GM12878 (cell line): ENCODE measurements around the gene NLN. TPM values are rescaled to one million over a fixed set of nuclear protein-coding genes. Genes with fewer than 3 reads are reported as not detected.
A peak's percentile ranks its signal among the peaks of the same experiment; 100 is the strongest.

ENCODE experiments used
- ATAC-seq: fragments of 200-7000 bp; cut with Tn5 transposase; 3 replicates; pipeline ENCODE4 v1.9.1; 2020; ENCODE audit warnings: mild to moderate bottlenecking, moderate library complexity
- BruUV-seq: library from RNA; stranded (reverse); fragments of 400-500 nt; replicated peaks from 2 replicates; lab custom pipeline; 2021; lab: Mats Ljungman, UMichigan
- CTCF ChIA-PET: fragments of 300-600 bp; sonication (Branson Sonifier 250); formaldehyde crosslinking; extraction: SDS; loops from one replicate; lab custom pipeline; 2021; ENCODE audit warnings: inconsistent platforms; lab: Yijun Ruan, JAX
- POLR2A ChIA-PET: fragments of 350-600 bp; formaldehyde crosslinking; extraction: SDS; loops from one replicate; lab custom pipeline; 2021; ENCODE audit warnings: inconsistent platforms; lab: Charles Lee
- RAD21 ChIA-PET: fragments of 300-600 bp; sonication (Branson Sonifier 250); formaldehyde crosslinking; loops from one replicate; lab custom pipeline; 2023; ENCODE audit warnings: antibody characterized with exemption; ENCODE audit not compliant: unreplicated experiment; lab: Charles Lee
- SMC1A ChIA-PET: fragments of 300-600 bp; sonication (Branson Sonifier 250); formaldehyde crosslinking; loops from one replicate; lab custom pipeline; 2023; ENCODE audit not compliant: unreplicated experiment, uncharacterized antibody; lab: Charles Lee
- DNase-seq: peaks from one replicate; pipeline ENCODE4 v3.0.0-alpha.2; 2011; ENCODE audit warnings: low read depth, low spot score
- FAIRE-seq: peaks from 3 replicates; lab custom pipeline; 2011; peaks lifted over from hg19 to GRCh38; lab: Jason Lieb, UNC
- H2AFZ ChIP-seq: 2 replicates; pipeline ENCODE4 v1.6.0; 2011; ENCODE audit warnings: low read depth, low read length, control low read depth; ENCODE audit not compliant: control insufficient read depth
- H3K27ac ChIP-seq: 2 replicates; pipeline ENCODE4 v1.5.1; 2011; ENCODE audit warnings: control low read depth; ENCODE audit not compliant: control insufficient read depth, insufficient read depth
- H3K27me3 ChIP-seq, 2 experiments: replicated peaks in 1 of 2; 2 replicates each; pipeline versions ENCODE4 v1.6.0 to v1.6.1; 2011; ENCODE audit warnings: low read length in 1 of 2; ENCODE audit not compliant: control insufficient read depth in 2 of 2, insufficient read depth in 2 of 2
- H3K36me3 ChIP-seq, 2 experiments: 2 replicates each; pipeline ENCODE4 v1.5.1; 2011; ENCODE audit warnings: low read length in 1 of 2; ENCODE audit not compliant: control insufficient read depth in 2 of 2, insufficient read depth in 2 of 2
- H3K4me1 ChIP-seq: 2 replicates; pipeline ENCODE4 v1.6.1; 2011; ENCODE audit warnings: mild to moderate bottlenecking, low read length, moderate library complexity, mixed read lengths; ENCODE audit not compliant: control insufficient read depth, insufficient read depth
- H3K4me2 ChIP-seq: 2 replicates; pipeline ENCODE4 v1.6.0; 2011; ENCODE audit warnings: control low read depth; ENCODE audit not compliant: control insufficient read depth, insufficient read depth
- H3K4me3 ChIP-seq: fragments of 200-600 bp; sonication (generic); 2 replicates; pipeline ENCODE4 v1.5.1; 2016
- H3K79me2 ChIP-seq: 2 replicates; pipeline ENCODE4 v1.6.0; 2011; ENCODE audit warnings: low read length; ENCODE audit not compliant: control insufficient read depth, insufficient read depth
- H3K9ac ChIP-seq: 2 replicates; pipeline ENCODE4 v1.8.0; 2011; ENCODE audit warnings: low read length, control low read depth, mixed read lengths; ENCODE audit not compliant: control insufficient read depth, insufficient read depth
- H3K9me3 ChIP-seq: replicated peaks from 3 replicates; pipeline ENCODE4 v1.5.1; 2011; ENCODE audit warnings: mild to moderate bottlenecking, low read length; ENCODE audit not compliant: control insufficient read depth, insufficient read depth
- H4K20me1 ChIP-seq: 2 replicates; pipeline ENCODE4 v1.6.0; 2011; ENCODE audit not compliant: control insufficient read depth, insufficient read depth
- BCL11A ChIP-seq: IDR thresholded peaks from 2 replicates; pipeline ENCODE4 v1.6.1; 2011; ENCODE audit warnings: low read depth, low read length
- BRCA1 ChIP-seq: IDR thresholded peaks from 2 replicates; pipeline ENCODE4 v1.6.1; 2011; ENCODE audit warnings: low read depth, low read length, improper control_type of control experiment
- CBFB ChIP-seq: IDR thresholded peaks from 2 replicates; pipeline ENCODE4 v1.6.1; 2016; ENCODE audit warnings: antibody characterized with exemption, low read depth
- CEBPB ChIP-seq, 2 experiments: fragments of 150-350 bp in 1 of 2; IDR thresholded peaks; 2 replicates each; pipeline ENCODE4 v1.6.1; 2012 to 2014; ENCODE audit warnings: low read depth in 2 of 2, low read length in 2 of 2, borderline replicate concordance in 1 of 2, inconsistent platforms in 1 of 2
- CUX1 ChIP-seq: IDR thresholded peaks from 2 replicates; pipeline ENCODE4 v1.6.1; 2012; ENCODE audit warnings: improper control_type of control experiment, low read depth, low read length; ENCODE audit not compliant: insufficient replicate concordance
- DPF2 ChIP-seq: fragments of 450-650 bp; IDR thresholded peaks from 2 replicates; pipeline ENCODE4 v1.6.1; 2017; ENCODE audit warnings: mild to moderate bottlenecking
- EZH2 ChIP-seq: IDR thresholded peaks from 2 replicates; pipeline ENCODE4 v1.6.1; 2012; ENCODE audit warnings: low read depth, mild to moderate bottlenecking, control low read depth, inconsistent platforms, low read length, borderline replicate concordance; ENCODE audit not compliant: control insufficient read depth
- KDM1A ChIP-seq: fragments of 200-600 bp; sonication (generic); IDR thresholded peaks from 2 replicates; pipeline ENCODE4 v1.6.1; 2016; ENCODE audit warnings: borderline replicate concordance
- MEF2A ChIP-seq: IDR thresholded peaks from 2 replicates; pipeline ENCODE4 v1.6.1; 2011; ENCODE audit warnings: low read depth, mild to moderate bottlenecking, low read length, moderate library complexity; ENCODE audit not compliant: insufficient read depth
- NFIC ChIP-seq: IDR thresholded peaks from 2 replicates; pipeline ENCODE4 v1.6.1; 2012; ENCODE audit warnings: low read depth, mild to moderate bottlenecking, inconsistent platforms, low read length, moderate library complexity
- POLR2AphosphoS5 ChIP-seq: IDR thresholded peaks from 2 replicates; pipeline ENCODE4 v1.6.1; 2011; ENCODE audit warnings: mild to moderate bottlenecking, low read length, inconsistent platforms
- POU2F2 ChIP-seq: IDR thresholded peaks from 3 replicates; pipeline ENCODE4 v1.6.1; 2011; ENCODE audit warnings: low read depth, mild to moderate bottlenecking, low read length, borderline replicate concordance
- PRDM15 ChIP-seq: fragments of 450-650 bp; formaldehyde crosslinking; IDR thresholded peaks from 2 replicates; pipeline ENCODE4 v1.4.0; 2020; ENCODE audit warnings: mild to moderate bottlenecking, moderate library complexity
- SIX5 ChIP-seq: IDR thresholded peaks from 2 replicates; pipeline ENCODE4 v1.6.1; 2011; ENCODE audit warnings: mild to moderate bottlenecking, low read depth, low read length, moderate library complexity; ENCODE audit not compliant: severe bottlenecking
- SMAD5 ChIP-seq: IDR thresholded peaks from 2 replicates; pipeline ENCODE4 v1.6.1; 2016; ENCODE audit warnings: antibody characterized with exemption, low read depth
- TAF1 ChIP-seq: IDR thresholded peaks from 2 replicates; pipeline ENCODE4 v1.6.1; 2011; ENCODE audit warnings: mild to moderate bottlenecking, low read depth, low read length, borderline replicate concordance
- YY1 ChIP-seq: IDR thresholded peaks from 2 replicates; pipeline ENCODE4 v1.6.1; 2011; ENCODE audit warnings: low read depth, mild to moderate bottlenecking, low read length
- ZNF207 ChIP-seq: fragments of 450-650 bp; IDR thresholded peaks from 2 replicates; pipeline ENCODE4 v1.6.1; 2014; ENCODE audit warnings: antibody characterized with exemption, mild to moderate bottlenecking, borderline replicate concordance
- WGBS: methylation state at CpG from one replicate; pipeline ENCODE4 v1.1.6; 2016; ENCODE audit warnings: low lambda C conversion rate; ENCODE audit not compliant: insufficient replicate concordance, insufficient coverage; ENCODE audit errors: missing lambda C conversion rate; 5-methylcytosine and 5-hydroxymethylcytosine counted together
- in situ Hi-C: fragments of 300-500 bp; cut with MboI; formaldehyde crosslinking; loops from 9 replicates; pipeline ENCODE4 v1.14.3; 2018; ENCODE audit warnings: mixed read lengths
- intact Hi-C: fragments of 100-400 bp; cut with micrococcal nuclease; formaldehyde crosslinking; loops from one replicate; pipeline ENCODE4 v1.14.2; 2022; ENCODE audit not compliant: unreplicated experiment
- polyA plus RNA-seq, 11 experiments: library from polyadenylated mRNA; depleted of rRNA in 4 of 11; unstranded in 6 of 11; stranded (reverse) in 5 of 11; fragments of >200 nt; fragmentation: Nextera tagmentation in 4 of 11; fragmentation: Illumina TruSeq in 1 of 11; extraction: Ambion mirVana in 4 of 11; extraction: Trizol in 1 of 11; gene quantifications; 1 replicate in 1 of 11; 2 replicates in 10 of 11; pipeline versions ENCODE4 v1.2.1 to v1.2.3, GENCODE V29; 2011 to 2016; ENCODE audit warnings: inconsistent platforms in 2 of 11, missing spikeins in 2 of 11, low read depth in 1 of 11
- total RNA-seq, 4 experiments: library from RNA; depleted of rRNA in 3 of 4; stranded (reverse); fragments of >200 nt in 3 of 4; fragmentation: Illumina TruSeq in 1 of 4; extraction: Trizol in 1 of 4; gene quantifications; 2 replicates each; pipeline versions ENCODE4 v1.2.1 to v1.2.3, GENCODE V29; 2013 to 2021

The NLN gene
- total and polyA plus RNA-seq, 10 of the 15 experiments (the other 5 are each of a cell fraction or from before 2014, with no cell fraction given), result 6.8 to 56.9 (median 33.3) TPM

- 69% methylated on average over 2 of the region's 2 CpGs for WGBS
- peak; percentile 24; the same call in 2 of the 3 replicates for ATAC-seq
- H3K9me3 ChIP-seq, result peaks cover 6% of the 10 kb centered on the region; the same call in 2 of the 3 replicates
- ChIA-PET RAD21 (no interaction called here), SMC1A (interaction anchor here (1.5 kb wide), 1 partner anchor 8 kb away, joined by 3 read pairs; no protein-coding TSS in a partner anchor), CTCF (interaction anchor here (0.8 kb wide), 1 partner anchor 37 kb away, joined by 3 read pairs; no protein-coding TSS in a partner anchor), POLR2A (no interaction called here)
- no peak overlapping the region for H3K4me2 ChIP-seq
- no peak for DNase-seq
- no peaks in the 10 kb centered on the region for H3K4me1 ChIP-seq
- H4K20me1 ChIP-seq, result no peaks in the 10 kb centered on the region
- intact Hi-C loops (no loop called here), in situ Hi-C loops (no loop called here)
- no TSS peak for BruUV-seq
- no peaks in the 10 kb centered on the region; a peak in 1 of 4 replicates for H3K36me3 ChIP-seq
- no peaks in the 10 kb centered on the region for H3K79me2 ChIP-seq
- no peak for FAIRE-seq
- no peak overlapping the region for H3K9ac ChIP-seq
- H3K4me3 ChIP-seq, result no peak overlapping the region
- no peaks in the 10 kb centered on the region for H3K27me3 ChIP-seq
- H3K27ac ChIP-seq, result no peak overlapping the region
- no peak overlapping the region for H2AFZ ChIP-seq
- TF ChIP-seq YY1 (no peak), BCL11A (no peak), SIX5 (no peak), BRCA1 (no peak), CBFB (no peak), SMAD5 (no peak), ZNF207 (no peak), CUX1 (no peak), KDM1A (no peak), POU2F2 (no peak), EZH2 (no peak), MEF2A (no peak), CEBPB (IDR thresholded peaks at IDR 0.05; ENCODE audit: borderline replicate concordance in 1 of 2, low read depth in 2 of 2, low read length in 2 of 2) (no peak), DPF2 (no peak), POLR2AphosphoS5 (no peak), PRDM15 (CRISPR knock-in tag) (no peak), TAF1 (no peak), NFIC (no peak)
Observed at GRCh38 chr5:65766175-65766574, 44.2 kb downstream of the NLN start.
